ENCODE results near the gene ZNF106.

DNA sequence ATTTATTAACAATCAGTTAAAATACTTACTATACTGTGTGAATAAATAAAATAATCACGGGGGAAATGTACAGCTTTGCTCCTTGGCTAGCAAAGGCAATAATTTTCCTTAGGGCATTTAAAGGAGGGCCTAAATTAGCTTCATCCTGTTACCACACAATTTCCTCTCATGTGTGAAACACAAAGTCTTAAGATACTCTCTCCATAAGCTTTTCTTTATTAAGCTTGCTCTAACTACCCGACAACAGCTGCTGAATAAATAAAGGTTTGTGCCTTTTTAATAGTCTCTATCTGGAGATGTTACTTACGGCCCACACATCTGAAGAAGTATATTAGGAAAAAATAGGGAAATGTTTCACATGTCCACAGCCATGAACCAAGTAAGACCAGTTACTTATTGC lies 29.7 kb downstream of the ZNF106 start:
- TF ChIP-seq, protein P1, sequence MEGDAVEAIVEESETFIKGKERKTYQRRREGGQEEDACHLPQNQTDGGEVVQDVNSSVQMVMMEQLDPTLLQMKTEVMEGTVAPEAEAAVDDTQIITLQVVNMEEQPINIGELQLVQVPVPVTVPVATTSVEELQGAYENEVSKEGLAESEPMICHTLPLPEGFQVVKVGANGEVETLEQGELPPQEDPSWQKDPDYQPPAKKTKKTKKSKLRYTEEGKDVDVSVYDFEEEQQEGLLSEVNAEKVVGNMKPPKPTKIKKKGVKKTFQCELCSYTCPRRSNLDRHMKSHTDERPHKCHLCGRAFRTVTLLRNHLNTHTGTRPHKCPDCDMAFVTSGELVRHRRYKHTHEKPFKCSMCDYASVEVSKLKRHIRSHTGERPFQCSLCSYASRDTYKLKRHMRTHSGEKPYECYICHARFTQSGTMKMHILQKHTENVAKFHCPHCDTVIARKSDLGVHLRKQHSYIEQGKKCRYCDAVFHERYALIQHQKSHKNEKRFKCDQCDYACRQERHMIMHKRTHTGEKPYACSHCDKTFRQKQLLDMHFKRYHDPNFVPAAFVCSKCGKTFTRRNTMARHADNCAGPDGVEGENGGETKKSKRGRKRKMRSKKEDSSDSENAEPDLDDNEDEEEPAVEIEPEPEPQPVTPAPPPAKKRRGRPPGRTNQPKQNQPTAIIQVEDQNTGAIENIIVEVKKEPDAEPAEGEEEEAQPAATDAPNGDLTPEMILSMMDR (IDR thresholded peaks at IDR 0.05): no peak
- TF ChIP-seq POLR2A (IDR thresholded peaks at IDR 0.05): no peak
